IMR-90 (cell line): ENCODE data around the gene BCL7A.

ENCODE experiments used
- CEBPB ChIP-seq: IDR thresholded peaks from 2 replicates; pipeline ENCODE4 v1.6.1; 2012; ENCODE audit warnings: low read depth, low read length, improper control_type of control experiment
- FOS ChIP-seq: fragments of 150-350 bp; IDR thresholded peaks from 2 replicates; pipeline ENCODE4 v1.6.1; 2016; ENCODE audit warnings: low read depth, low read length
- MAFK ChIP-seq: IDR thresholded peaks from 2 replicates; pipeline ENCODE4 v1.6.1; 2012; ENCODE audit warnings: low read depth, low read length, improper control_type of control experiment
- MXI1 ChIP-seq: IDR thresholded peaks from 2 replicates; pipeline ENCODE4 v1.6.1; 2012; ENCODE audit warnings: low read depth, mild to moderate bottlenecking, low read length, moderate library complexity, borderline replicate concordance
- POLR2A ChIP-seq: IDR thresholded peaks from 2 replicates; pipeline ENCODE4 v1.6.1; 2012; ENCODE audit warnings: mild to moderate bottlenecking, low read depth, low read length
- RAD21 ChIP-seq: IDR thresholded peaks from 2 replicates; pipeline ENCODE4 v1.6.1; 2012; ENCODE audit warnings: low read length, improper control_type of control experiment
- RCOR1 ChIP-seq: IDR thresholded peaks from 2 replicates; pipeline ENCODE4 v1.6.1; 2012; ENCODE audit warnings: mild to moderate bottlenecking, low read length, improper control_type of control experiment; ENCODE audit not compliant: insufficient replicate concordance
- RFX5 ChIP-seq: IDR thresholded peaks from 2 replicates; pipeline ENCODE4 v1.8.0; 2012; ENCODE audit warnings: low read depth, mild to moderate bottlenecking, low read length, moderate library complexity
- SMC3 ChIP-seq: fragments of 150-350 bp; IDR thresholded peaks from 2 replicates; pipeline ENCODE4 v1.6.1; 2016; ENCODE audit warnings: low read depth, mild to moderate bottlenecking, antibody characterized with exemption, low read length, moderate library complexity
- TF ChIP-seq, protein P1 (sequence below): conservative IDR thresholded peaks from 2 replicates; pipeline ENCODE4 v1.5.1; 2012; ENCODE audit warnings: mild to moderate bottlenecking, low read depth, low read length, improper control_type of control experiment
- TF ChIP-seq, protein P2 (sequence below): fragments of 150-350 bp; IDR thresholded peaks from 2 replicates; pipeline ENCODE4 v1.6.1; 2016; ENCODE audit warnings: low read depth, mild to moderate bottlenecking, low read length, moderate library complexity, borderline replicate concordance

DNA sequence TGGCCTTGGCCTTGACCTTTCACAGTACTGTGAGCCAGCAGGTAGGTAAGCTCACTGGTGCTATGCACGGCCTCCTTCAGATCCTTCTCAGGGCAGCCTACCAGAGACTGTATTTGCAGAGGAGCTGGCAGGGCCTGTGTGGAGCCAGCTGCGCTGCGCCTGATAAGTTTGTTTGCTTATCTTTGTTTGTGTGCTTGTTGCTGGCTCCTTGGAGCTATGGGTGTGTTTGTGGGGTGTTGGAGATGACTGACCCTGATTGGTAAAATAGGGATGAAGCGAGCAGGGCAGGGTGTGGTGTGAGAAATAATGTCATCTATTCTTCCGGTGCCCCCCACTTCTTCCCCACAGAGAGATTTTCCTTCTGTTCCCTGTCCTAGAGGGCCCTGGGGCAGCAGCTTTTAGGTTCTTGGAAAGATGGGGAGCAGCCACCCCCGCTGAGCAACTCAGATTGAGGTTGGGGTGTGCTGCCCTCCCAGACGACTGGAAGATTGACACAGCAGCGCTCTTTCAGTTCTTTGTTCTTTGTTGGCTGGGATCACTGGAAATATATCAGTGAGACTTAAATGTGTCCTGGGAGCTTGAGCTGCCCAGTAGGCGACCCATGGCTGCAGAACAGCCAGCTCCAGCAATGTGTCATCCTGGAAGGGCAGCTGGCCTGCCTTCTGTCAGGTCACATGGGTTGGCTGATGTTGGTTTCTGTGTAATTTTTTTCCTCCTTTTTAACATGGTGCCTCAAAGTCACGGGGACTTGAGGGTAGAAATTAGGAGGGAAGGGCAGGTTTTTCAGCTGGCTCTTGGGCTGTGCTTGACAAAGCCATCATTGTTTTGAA is 76.5 kb downstream of the BCL7A start:
- TF ChIP-seq, protein P1, sequence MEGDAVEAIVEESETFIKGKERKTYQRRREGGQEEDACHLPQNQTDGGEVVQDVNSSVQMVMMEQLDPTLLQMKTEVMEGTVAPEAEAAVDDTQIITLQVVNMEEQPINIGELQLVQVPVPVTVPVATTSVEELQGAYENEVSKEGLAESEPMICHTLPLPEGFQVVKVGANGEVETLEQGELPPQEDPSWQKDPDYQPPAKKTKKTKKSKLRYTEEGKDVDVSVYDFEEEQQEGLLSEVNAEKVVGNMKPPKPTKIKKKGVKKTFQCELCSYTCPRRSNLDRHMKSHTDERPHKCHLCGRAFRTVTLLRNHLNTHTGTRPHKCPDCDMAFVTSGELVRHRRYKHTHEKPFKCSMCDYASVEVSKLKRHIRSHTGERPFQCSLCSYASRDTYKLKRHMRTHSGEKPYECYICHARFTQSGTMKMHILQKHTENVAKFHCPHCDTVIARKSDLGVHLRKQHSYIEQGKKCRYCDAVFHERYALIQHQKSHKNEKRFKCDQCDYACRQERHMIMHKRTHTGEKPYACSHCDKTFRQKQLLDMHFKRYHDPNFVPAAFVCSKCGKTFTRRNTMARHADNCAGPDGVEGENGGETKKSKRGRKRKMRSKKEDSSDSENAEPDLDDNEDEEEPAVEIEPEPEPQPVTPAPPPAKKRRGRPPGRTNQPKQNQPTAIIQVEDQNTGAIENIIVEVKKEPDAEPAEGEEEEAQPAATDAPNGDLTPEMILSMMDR = no peak
- no peak for TF ChIP-seq POLR2A
- no peak for TF ChIP-seq RCOR1
- no peak for TF ChIP-seq MAFK
- TF ChIP-seq SMC3 = no peak
- TF ChIP-seq RAD21 = no peak
- TF ChIP-seq, protein P2, sequence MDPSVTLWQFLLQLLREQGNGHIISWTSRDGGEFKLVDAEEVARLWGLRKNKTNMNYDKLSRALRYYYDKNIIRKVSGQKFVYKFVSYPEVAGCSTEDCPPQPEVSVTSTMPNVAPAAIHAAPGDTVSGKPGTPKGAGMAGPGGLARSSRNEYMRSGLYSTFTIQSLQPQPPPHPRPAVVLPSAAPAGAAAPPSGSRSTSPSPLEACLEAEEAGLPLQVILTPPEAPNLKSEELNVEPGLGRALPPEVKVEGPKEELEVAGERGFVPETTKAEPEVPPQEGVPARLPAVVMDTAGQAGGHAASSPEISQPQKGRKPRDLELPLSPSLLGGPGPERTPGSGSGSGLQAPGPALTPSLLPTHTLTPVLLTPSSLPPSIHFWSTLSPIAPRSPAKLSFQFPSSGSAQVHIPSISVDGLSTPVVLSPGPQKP = no peak
- no peak for TF ChIP-seq MXI1
- no peak for TF ChIP-seq CEBPB
- no peak for TF ChIP-seq RFX5
- TF ChIP-seq FOS = no peak
